ENCODE measurements around the gene SLC49A3. TPM values are rescaled to one million over a fixed set of nuclear protein-coding genes. Genes with fewer than 3 reads are reported as not detected.

The SLC49A3 gene
- total and polyA plus RNA-seq, 2 of the 13 experiments (the other 11 are each of a cell fraction or from before 2014, with no cell fraction given): 0.07 to 0.17 TPM

- TF ChIP-seq EEA1 (CRISPR knock-in tag; IDR thresholded peaks at IDR 0.05; ENCODE audit: borderline replicate concordance) (no peak), ZBTB10 (CRISPR knock-in tag; IDR thresholded peaks at IDR 0.05; ENCODE audit: borderline replicate concordance) (no peak), IRF9 (CRISPR knock-in tag; IDR thresholded peaks at IDR 0.05; ENCODE audit: borderline replicate concordance) (no peak), FOXP4 (CRISPR knock-in tag; IDR thresholded peaks at IDR 0.05) (0 out of 2 replicates have a peak, but pooled peaks have one; percentile 11), ZMYM4 (CRISPR knock-in tag; IDR thresholded peaks at IDR 0.05) (0 out of 2 replicates have a peak, but pooled peaks have one; percentile 19), TBL1XR1 (IDR thresholded peaks at IDR 0.05; ENCODE audit: borderline replicate concordance, low read length, partially characterized antibody) (no peak), ZNF720 (CRISPR knock-in tag; IDR thresholded peaks at IDR 0.05) (no peak), PRMT3 (CRISPR knock-in tag; IDR thresholded peaks at IDR 0.05; ENCODE audit: borderline replicate concordance, low read depth) (no peak), TGIF2 (CRISPR knock-in tag; IDR thresholded peaks at IDR 0.05) (no peak), PLSCR1 (CRISPR knock-in tag; IDR thresholded peaks at IDR 0.05; ENCODE audit: borderline replicate concordance) (no peak), ZNF280D (CRISPR knock-in tag; IDR thresholded peaks at IDR 0.05) (no peak), AKNA (CRISPR knock-in tag; IDR thresholded peaks at IDR 0.05; ENCODE audit: borderline replicate concordance) (no peak)
Observed at GRCh38 chr4:692771-693554, 4.0 kb upstream of the SLC49A3 start (continued).
